DND-41 (cell line): ENCODE data around the gene DOCK3.

Experiments used
- CTCF ChIP-seq: IDR thresholded peaks from 2 replicates; pipeline ENCODE4 v1.5.1; 2012; ENCODE audit warnings: borderline replicate concordance, low read length, moderate library complexity, mild to moderate bottlenecking; ENCODE audit not compliant: poor library complexity, severe bottlenecking; ENCODE audit errors: extremely low read depth
- EZH2 ChIP-seq: IDR thresholded peaks from 3 replicates; pipeline ENCODE4 v1.6.1; 2012; ENCODE audit warnings: borderline replicate concordance, low read depth, mild to moderate bottlenecking, moderate library complexity, low read length, inconsistent platforms; ENCODE audit not compliant: severe bottlenecking

- TF ChIP-seq CTCF (no peak), EZH2 (no peak)
These were observed 516.1 kb downstream of the DOCK3 start for GRCh38 chr3:51190827-51191226.
